ENCODE measurements around the gene VSIG10.

The VSIG10 gene

GRCh38 chr12:118038137-118038536 lies 65.7 kb downstream of the VSIG10 start:
- Histone ChIP-seq H3K4me1 (ENCODE audit: control insufficient read depth, insufficient read depth, low read length) (no peaks in the 10 kb centered on the region), H3K27ac (ENCODE audit: extremely low read depth, low read depth, low read length) (no peak overlapping the region), H3K36me3 (ENCODE audit: control insufficient read depth in 2 of 2, insufficient read depth in 1 of 2, low read length in 2 of 2) (peaks cover 35 to 86% of the 10 kb centered on the region in 2 experiments), H3K4me3 (ENCODE audit: low read depth, low read length) (no peak overlapping the region), H3K9me3 (ENCODE audit: control insufficient read depth, insufficient read depth, low read depth, low read length) (no peaks in the 10 kb centered on the region)
- POLR2A ChIA-PET, result no interaction called here
- CTCF ChIA-PET, result interaction anchor here (0.6 to 1.1 kb wide), 3 partner anchors 12 to 163 kb away, joined by 3 to 4 read pairs (median 3); no protein-coding TSS in a partner anchor
- TF ChIP-seq ZNF776 (tag by site-specific recombination; IDR thresholded peaks at IDR 0.05; ENCODE audit: borderline replicate concordance), result no peak
- TF ChIP-seq ZIC2 (tag by site-specific recombination; IDR thresholded peaks at IDR 0.05), result peak; percentile 96

- POLR2A ChIA-PET, result interaction anchor here (0.6 to 1.3 kb wide), 4 partner anchors 20 to 147 kb away, joined by 3 to 4 read pairs (median 3); no protein-coding TSS in a partner anchor
- no peak overlapping the region for H3K4me3 ChIP-seq (ENCODE audit: low read depth, low read length)
- CTCF ChIA-PET, result interaction anchor here (0.5 to 4.2 kb wide), 3 partner anchors 19 to 162 kb away, joined by 3 to 55 read pairs (median 3); no protein-coding TSS in a partner anchor
- peak; percentile 59 for TF ChIP-seq GLIS1 (tag by site-specific recombination; IDR thresholded peaks at IDR 0.05)
- TF ChIP-seq OVOL3 (tag by site-specific recombination; IDR thresholded peaks at IDR 0.05), result no peak
- TF ChIP-seq ZNF335 (tag by site-specific recombination; conservative IDR thresholded peaks at IDR 0.05), result no peak
- no peaks in the 10 kb centered on the region for H3K9me3 ChIP-seq (ENCODE audit: control insufficient read depth, insufficient read depth, low read depth, low read length)
- H3K27ac ChIP-seq (ENCODE audit: extremely low read depth, low read depth, low read length), result no peak overlapping the region
- H3K4me1 ChIP-seq (ENCODE audit: control insufficient read depth, insufficient read depth, low read length), result no peaks in the 10 kb centered on the region
- peaks cover 45 to 88% of the 10 kb centered on the region in 2 experiments for H3K36me3 ChIP-seq (ENCODE audit: control insufficient read depth in 2 of 2, insufficient read depth in 1 of 2, low read length in 2 of 2)
These were observed 67.0 kb downstream of the VSIG10 start for GRCh38 chr12:118036672-118037411.

- TF ChIP-seq KLF16 (tag by site-specific recombination; IDR thresholded peaks at IDR 0.05) (no peak), KLF1 (tag by site-specific recombination; IDR thresholded peaks at IDR 0.05) (peak; percentile 36; the same call in 1 of the 2 replicates)
- no peaks in the 10 kb centered on the region for H3K4me1 ChIP-seq (ENCODE audit: control insufficient read depth, insufficient read depth, low read length)
- H3K4me3 ChIP-seq (ENCODE audit: low read depth, low read length), result no peak overlapping the region
- POLR2A ChIA-PET, result interaction anchor here (1.0 to 1.3 kb wide), 3 partner anchors 9 to 33 kb away, joined by 3 to 7 read pairs (median 6); no protein-coding TSS in a partner anchor
- H3K27ac ChIP-seq (ENCODE audit: extremely low read depth, low read depth, low read length), result no peak overlapping the region
- H3K9me3 ChIP-seq (ENCODE audit: control insufficient read depth, insufficient read depth, low read depth, low read length), result no peaks in the 10 kb centered on the region
- CTCF ChIA-PET, result interaction anchor here (0.6 to 4.2 kb wide), 7 partner anchors 12 to 344 kb away, joined by 3 to 55 read pairs (median 4); no protein-coding TSS in a partner anchor
- peaks cover 59 to 91% of the 10 kb centered on the region in 2 experiments for H3K36me3 ChIP-seq (ENCODE audit: control insufficient read depth in 2 of 2, insufficient read depth in 1 of 2, low read length in 2 of 2)
These were observed 68.4 kb downstream of the VSIG10 start for GRCh38 chr12:118035190-118036041.

GRCh38 chr12:118034429-118035189 lies 69.2 kb downstream of the VSIG10 start:
- H3K4me3 ChIP-seq (ENCODE audit: low read depth, low read length), result no peak overlapping the region
- CTCF ChIA-PET, result interaction anchor here (0.7 to 4.2 kb wide), 8 partner anchors 13 to 706 kb away, joined by 3 to 55 read pairs (median 4); no protein-coding TSS in a partner anchor
- TF ChIP-seq ZNF654 (tag by site-specific recombination; IDR thresholded peaks at IDR 0.05; ENCODE audit: low read depth) (peak; percentile 31; the same call in 1 of the 2 replicates), ZNF473 (tag by site-specific recombination; IDR thresholded peaks at IDR 0.05) (no peak), ZNF211 (tag by site-specific recombination; IDR thresholded peaks at IDR 0.05; ENCODE audit: low read depth) (no peak), ZNF596 (tag by site-specific recombination; IDR thresholded peaks at IDR 0.05) (0 out of 2 replicates have a peak, but pooled peaks have one; percentile 30)

More at GRCh38 chr12:118034429-118035189, 69.2 kb downstream of the VSIG10 start:
- POLR2A ChIA-PET, result interaction anchor here (1.0 to 1.3 kb wide), 2 partner anchors 10 to 29 kb away, joined by 6 to 7 read pairs; no protein-coding TSS in a partner anchor
- H3K36me3 ChIP-seq (ENCODE audit: control insufficient read depth in 2 of 2, insufficient read depth in 1 of 2, low read length in 2 of 2), result peaks cover 64 to 93% of the 10 kb centered on the region in 2 experiments
- H3K27ac ChIP-seq (ENCODE audit: extremely low read depth, low read depth, low read length), result 0 out of 2 replicates have a peak overlapping the region, but pooled peaks have one; percentile 6
- H3K9me3 ChIP-seq (ENCODE audit: control insufficient read depth, insufficient read depth, low read depth, low read length), result no peaks in the 10 kb centered on the region
- no peaks in the 10 kb centered on the region for H3K4me1 ChIP-seq (ENCODE audit: control insufficient read depth, insufficient read depth, low read length)
